Bronchus fibroblast of lung (primary cell): ENCODE measurements around the gene SOAT2. TPM values are rescaled to one million over a fixed set of nuclear protein-coding genes. Genes with fewer than 3 reads are reported as not detected.

ENCODE experiments used
- total RNA-seq: library from RNA; depleted of rRNA; stranded (reverse); fragments of >200 nt; gene quantifications from 2 replicates; pipeline ENCODE4 v1.2.3, GENCODE V29; 2015

SOAT2 gene
- under 0.01 TPM in 1 of 2 replicates, not detected in the other for total RNA-seq

GRCh38 chr12:53102883-53103807, at the start of gene SOAT2:
Gene SOAT2 (plus strand): TSS chr12:53103486. CDS start chr12:53103578, 92 bp downstream.

GRCh38 chr12:53079226-53080117, 23.8 kb upstream of the SOAT2 start, which contains the start of gene SPRYD3:
Gene SPRYD3 (minus strand): TSS chr12:53079390. CDS start chr12:53079333, 57 bp downstream.

GRCh38 chr12:53097564-53098353, 5.5 kb upstream of the SOAT2 start, which contains the start of gene IGFBP6:
Gene IGFBP6 (plus strand): TSS chr12:53097667. CDS start chr12:53097718, 51 bp downstream.

Other genes with a start within 250 kb of the SOAT2 start
- 27.1 TPM in 2 replicates for gene KRT8, start 198.4 kb upstream of the SOAT2 start, total RNA-seq
- 135 and 154 TPM in 2 replicates for gene KRT18, start 154.4 kb upstream of the SOAT2 start, total RNA-seq
- 380 and 439 TPM in 2 replicates for gene EIF4B, start 97.0 kb upstream of the SOAT2 start, total RNA-seq
- 68.3 and 74.5 TPM in 2 replicates for gene TNS2, start 53.4 kb upstream of the SOAT2 start, total RNA-seq
- 24.7 and 27.1 TPM in 2 replicates for gene SPRYD3, start 24.1 kb upstream of the SOAT2 start, total RNA-seq
- gene IGFBP6, start 5.8 kb upstream of the SOAT2 start, total RNA-seq: 632 and 635 TPM in 2 replicates
- gene ZNF740, start 77.2 kb downstream of the SOAT2 start, total RNA-seq: 5.2 and 5.9 TPM in 2 replicates
- 4.2 and 5.4 TPM in 2 replicates for gene CSAD, start 77.4 kb downstream of the SOAT2 start, total RNA-seq
- under 0.01 TPM in 2 replicates for gene ITGB7, start 103.8 kb downstream of the SOAT2 start, total RNA-seq
- 27.4 and 32.1 TPM in 2 replicates for gene RARG, start 128.7 kb downstream of the SOAT2 start, total RNA-seq
- gene ESPL1, start 164.8 kb downstream of the SOAT2 start, total RNA-seq: 12.4 and 13.2 TPM in 2 replicates
- gene PFDN5, start 192.1 kb downstream of the SOAT2 start, total RNA-seq: 364 and 411 TPM in 2 replicates
- 73.4 and 73.5 TPM in 2 replicates for gene MYG1, start 196.2 kb downstream of the SOAT2 start, total RNA-seq
- gene AAAS, start 218.1 kb downstream of the SOAT2 start, total RNA-seq: 95.6 and 105 TPM in 2 replicates
- not detected in 2 replicates for gene SP7, start 232.9 kb downstream of the SOAT2 start, total RNA-seq